Liver (tissue), 9 donors: Measurements from ENCODE around the gene NDUFS3. TPM values are rescaled to one million over a fixed set of nuclear protein-coding genes. Genes with fewer than 3 reads are reported as not detected.

ENCODE experiments used
- DNase-seq: peaks from one replicate; pipeline ENCODE4 v3.0.0-alpha.2; 2017; ENCODE audit warnings: low spot score
- H3K27ac ChIP-seq, 2 donors: one replicate each; pipeline ENCODE4 v1.7.0; 2013; ENCODE audit warnings: inconsistent platforms in 2 of 2, low read length in 2 of 2, control low read depth in 1 of 2, low read depth in 1 of 2, mild to moderate bottlenecking in 1 of 2
- H3K27me3 ChIP-seq, 4 donors: one replicate each; pipeline versions ENCODE4 v1.6.1 to v1.7.0; 2013; ENCODE audit warnings: low read length in 3 of 4, inconsistent platforms in 1 of 4, mild to moderate bottlenecking in 1 of 4, moderate library complexity in 1 of 4; ENCODE audit not compliant: control insufficient read depth in 4 of 4, insufficient read depth in 4 of 4
- H3K36me3 ChIP-seq, 4 donors: one replicate each; pipeline versions ENCODE4 v1.6.1 to v1.7.0; 2013; ENCODE audit warnings: low read length in 3 of 4, mild to moderate bottlenecking in 3 of 4, low read depth in 1 of 4, moderate library complexity in 1 of 4; ENCODE audit not compliant: control insufficient read depth in 4 of 4, insufficient read depth in 3 of 4
- H3K4me1 ChIP-seq, 4 donors: one replicate each; pipeline versions ENCODE4 v1.6.1 to v1.7.0; 2013; ENCODE audit warnings: low read length in 3 of 4, mild to moderate bottlenecking in 3 of 4, moderate library complexity in 1 of 4; ENCODE audit not compliant: control insufficient read depth in 4 of 4, insufficient read depth in 4 of 4
- H3K4me3 ChIP-seq, 3 donors: one replicate each; pipeline versions ENCODE4 v1.6.1 to v1.7.0; 2013; ENCODE audit warnings: low read length in 3 of 3, control low read depth in 1 of 3, low read depth in 1 of 3, mild to moderate bottlenecking in 1 of 3
- H3K9ac ChIP-seq, 2 donors: one replicate each; pipeline ENCODE4 v1.7.0; 2013; ENCODE audit warnings: low read length in 2 of 2, mild to moderate bottlenecking in 2 of 2, moderate library complexity in 2 of 2, control low read depth in 1 of 2, low read depth in 1 of 2
- H3K9me3 ChIP-seq, 4 donors: one replicate each; pipeline versions ENCODE4 v1.6.1 to v1.7.0; 2013; ENCODE audit warnings: low read length in 3 of 4; ENCODE audit not compliant: control insufficient read depth in 4 of 4
- ATF3 ChIP-seq: IDR thresholded peaks from 2 replicates; pipeline ENCODE4 v1.6.1; 2016; ENCODE audit warnings: antibody characterized with exemption
- CTCF ChIP-seq: fragments of 150-350 bp; IDR thresholded peaks from 2 replicates; pipeline ENCODE4 v1.5.1; 2017; ENCODE audit warnings: improper control_type of control experiment, low read depth, low read length; ENCODE audit not compliant: missing input control
- EGR1 ChIP-seq, 2 donors: IDR thresholded peaks; 2 replicates each; pipeline ENCODE4 v1.6.1; 2016 to 2018; ENCODE audit warnings: antibody characterized with exemption in 2 of 2, low read depth in 2 of 2
- FOXA1 ChIP-seq: IDR thresholded peaks from 2 replicates; pipeline ENCODE4 v1.6.1; 2016; ENCODE audit warnings: antibody characterized with exemption
- FOXA2 ChIP-seq: IDR thresholded peaks from 2 replicates; pipeline ENCODE4 v1.6.1; 2016; ENCODE audit warnings: antibody characterized with exemption
- GABPA ChIP-seq, 2 donors: IDR thresholded peaks in 1 of 2; conservative IDR thresholded peaks in 1 of 2; 2 replicates each; pipeline ENCODE4 v1.6.1; 2016; ENCODE audit warnings: antibody characterized with exemption in 2 of 2, mild to moderate bottlenecking in 1 of 2, moderate library complexity in 1 of 2
- HNF4A ChIP-seq, 2 donors: conservative IDR thresholded peaks; 2 replicates each; pipeline ENCODE4 v1.6.1; 2016; ENCODE audit warnings: antibody characterized with exemption in 2 of 2, mild to moderate bottlenecking in 2 of 2
- HNF4G ChIP-seq: IDR thresholded peaks from 2 replicates; pipeline ENCODE4 v1.6.1; 2016; ENCODE audit warnings: antibody characterized with exemption
- JUND ChIP-seq, 2 donors: IDR thresholded peaks; 2 replicates each; pipeline ENCODE4 v1.6.1; 2016; ENCODE audit warnings: antibody characterized with exemption in 2 of 2
- MAX ChIP-seq: IDR thresholded peaks from 2 replicates; pipeline ENCODE4 v1.6.1; 2016; ENCODE audit warnings: antibody characterized with exemption
- NR2F2 ChIP-seq: IDR thresholded peaks from 2 replicates; pipeline ENCODE4 v1.6.1; 2016; ENCODE audit warnings: antibody characterized with exemption
- RAD21 ChIP-seq, 2 donors: IDR thresholded peaks; 2 replicates each; pipeline ENCODE4 v1.6.1; 2016; ENCODE audit warnings: antibody characterized with exemption in 2 of 2, mild to moderate bottlenecking in 2 of 2
- REST ChIP-seq: IDR thresholded peaks from 2 replicates; pipeline ENCODE4 v1.6.1; 2016; ENCODE audit warnings: antibody characterized with exemption, mild to moderate bottlenecking
- RXRA ChIP-seq, 2 donors: IDR thresholded peaks; 2 replicates each; pipeline ENCODE4 v1.6.1; 2017 to 2018; ENCODE audit warnings: antibody characterized with exemption in 2 of 2, mild to moderate bottlenecking in 1 of 2
- SP1 ChIP-seq: IDR thresholded peaks from 2 replicates; pipeline ENCODE4 v1.6.1; 2018; ENCODE audit warnings: antibody characterized with exemption, mild to moderate bottlenecking
- TAF1 ChIP-seq: conservative IDR thresholded peaks from 2 replicates; pipeline ENCODE4 v1.6.1; 2016; ENCODE audit warnings: antibody characterized with exemption, mild to moderate bottlenecking
- YY1 ChIP-seq: IDR thresholded peaks from 2 replicates; pipeline ENCODE4 v1.6.1; 2016; ENCODE audit warnings: antibody characterized with exemption, mild to moderate bottlenecking
- ZBTB33 ChIP-seq: IDR thresholded peaks from 2 replicates; pipeline ENCODE4 v1.6.1; 2016; ENCODE audit warnings: antibody characterized with exemption
- WGBS: extraction: QIAGEN DNeasy Blood & Tissue Kit; methylation state at CpG from one replicate; pipeline ENCODE4 v1.1.7; 2013; 5-methylcytosine and 5-hydroxymethylcytosine counted together
- polyA plus RNA-seq, 2 donors: library from polyadenylated mRNA; stranded (reverse) in 1 of 2; unstranded in 1 of 2; fragments of 200-250 nt in 1 of 2; fragments of >200 nt in 1 of 2; fragmentation: Nextera tagmentation in 1 of 2; extraction: Ambion mirVana in 1 of 2; gene quantifications; one replicate each; pipeline versions ENCODE4 v1.2.1 to v1.2.3, GENCODE V29; 2013 to 2015
- total RNA-seq, 2 donors: library from RNA; depleted of rRNA; stranded (reverse); fragments of >200 nt; gene quantifications; one replicate each; pipeline ENCODE4 v1.2.3, GENCODE V29; 2014
- donor health status: healthy.
- donor health status: healthy.
- donor health status: healthy.
- donor health status: healthy.
- donor health status: healthy.

Gene NDUFS3
- total and polyA plus RNA-seq, 4 donors, result 43.8 to 101 (median 67.8) TPM

- 80% methylated on average over 5 of the region's 5 CpGs for WGBS
- Histone ChIP-seq H3K4me3 (no peak overlapping the region), H3K9ac (no peak overlapping the region), H3K9me3 (no peaks in the 10 kb centered on the region), H3K4me1 (no peaks in the 10 kb centered on the region), H3K27ac (no peak overlapping the region), H3K27me3 (no peaks in the 10 kb centered on the region), H3K36me3 (peaks cover 0 to 12% (median 6%) of the 10 kb centered on the region in 4 donors)
- TF ChIP-seq RAD21 (IDR thresholded peaks at IDR 0.05) (no peak), MAX (no peak), TAF1 (no peak), HNF4G (no peak), FOXA2 (no peak), HNF4A (conservative IDR thresholded peaks at IDR 0.05) (no peak), GABPA (IDR thresholded peaks at IDR 0.05 in 1 of 2, conservative IDR thresholded peaks at IDR 0.05 in 1 of 2) (no peak), FOXA1 (no peak), CTCF (no peak), ZBTB33 (no peak), YY1 (no peak), EGR1 (IDR thresholded peaks at IDR 0.05; ENCODE audit: low read depth in 2 of 2) (no peak), SP1 (no peak), REST (no peak), ATF3 (no peak), JUND (IDR thresholded peaks at IDR 0.05) (no peak), NR2F2 (no peak), RXRA (IDR thresholded peaks at IDR 0.05) (no peak)
- no peak for DNase-seq
Observed at GRCh38 chr11:47606731-47607130, 27.9 kb downstream of the NDUFS3 start.
